ENCODE data around the gene C1GALT1C1L. TPM values are rescaled to one million over a fixed set of nuclear protein-coding genes. Genes with fewer than 3 reads are reported as not detected.
"Not testable (repeated sequence)": the region's sequence is repeated elsewhere in the genome, so short reads cannot be mapped to it uniquely, and the experiment has no call there.

C1GALT1C1L gene
- total and polyA plus RNA-seq, 9 donors = 0.64 to 1.6 (median 1.2) TPM; not detected in 2

DNA sequence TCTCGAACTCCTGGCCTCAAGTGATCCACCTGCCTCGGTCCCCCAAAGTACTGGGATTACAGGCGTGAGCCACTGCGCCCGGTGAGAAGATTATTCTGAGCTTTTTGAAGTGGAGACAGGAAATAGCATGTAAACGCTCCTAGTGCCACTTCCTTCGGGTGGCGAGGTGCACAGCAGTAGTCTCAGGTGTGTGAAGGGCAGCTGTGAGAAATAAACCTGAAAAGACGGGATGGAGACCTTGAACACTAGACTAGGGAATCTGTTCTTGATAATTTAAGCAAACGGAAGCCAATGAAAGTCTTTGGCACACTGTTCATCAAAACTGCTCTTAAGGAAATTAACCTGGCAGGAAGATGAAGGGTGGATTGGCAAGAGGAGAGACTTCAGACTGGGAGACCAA, 39.6 kb downstream of the C1GALT1C1L start:
- Histone ChIP-seq H3K36me3 (no peaks in the 10 kb centered on the region), H3K9me3 (no peaks in the 10 kb centered on the region), H3K27me3 (no peaks in the 10 kb centered on the region), H3K4me3 (peak overlapping the region; percentile 99), H3K27ac (peak overlapping the region in 1 of 2 donors; percentile 72), H3K4me1 (ENCODE audit: insufficient read depth) (no peaks in the 10 kb centered on the region)
- DNase-seq = peak in 1 of 5 donors; percentile 31
- 10 to 28% (median 16%) methylated on average over 10 of the region's 10 CpGs for WGBS, 3 donors
- intact Hi-C loops (cut with DNase I) = no loop called here
- TF ChIP-seq POLR2A (IDR thresholded peaks at IDR 0.05) = no peak
- no peak for TF ChIP-seq EP300 (IDR thresholded peaks at IDR 0.05)
- TF ChIP-seq, protein P1, sequence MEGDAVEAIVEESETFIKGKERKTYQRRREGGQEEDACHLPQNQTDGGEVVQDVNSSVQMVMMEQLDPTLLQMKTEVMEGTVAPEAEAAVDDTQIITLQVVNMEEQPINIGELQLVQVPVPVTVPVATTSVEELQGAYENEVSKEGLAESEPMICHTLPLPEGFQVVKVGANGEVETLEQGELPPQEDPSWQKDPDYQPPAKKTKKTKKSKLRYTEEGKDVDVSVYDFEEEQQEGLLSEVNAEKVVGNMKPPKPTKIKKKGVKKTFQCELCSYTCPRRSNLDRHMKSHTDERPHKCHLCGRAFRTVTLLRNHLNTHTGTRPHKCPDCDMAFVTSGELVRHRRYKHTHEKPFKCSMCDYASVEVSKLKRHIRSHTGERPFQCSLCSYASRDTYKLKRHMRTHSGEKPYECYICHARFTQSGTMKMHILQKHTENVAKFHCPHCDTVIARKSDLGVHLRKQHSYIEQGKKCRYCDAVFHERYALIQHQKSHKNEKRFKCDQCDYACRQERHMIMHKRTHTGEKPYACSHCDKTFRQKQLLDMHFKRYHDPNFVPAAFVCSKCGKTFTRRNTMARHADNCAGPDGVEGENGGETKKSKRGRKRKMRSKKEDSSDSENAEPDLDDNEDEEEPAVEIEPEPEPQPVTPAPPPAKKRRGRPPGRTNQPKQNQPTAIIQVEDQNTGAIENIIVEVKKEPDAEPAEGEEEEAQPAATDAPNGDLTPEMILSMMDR (IDR thresholded peaks at IDR 0.05) = no peak

DNA sequence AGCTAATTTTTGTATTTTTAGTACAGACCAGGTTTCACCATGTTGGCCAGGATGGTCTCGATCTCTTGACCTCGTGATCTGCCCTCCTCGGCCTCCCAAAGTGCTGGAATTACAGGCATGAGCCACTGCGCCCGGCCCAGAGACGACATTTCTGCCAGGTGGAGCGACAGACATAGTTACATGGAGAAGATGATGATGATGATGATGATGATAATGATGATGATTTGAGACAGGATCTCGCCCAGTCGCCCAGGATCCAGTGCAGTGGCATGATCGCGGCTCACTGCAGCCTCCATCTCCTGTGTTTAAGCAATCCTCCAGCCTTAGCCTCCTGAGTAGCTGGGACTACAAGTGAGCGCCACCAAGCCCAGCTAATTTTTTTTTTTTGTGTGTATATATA, 40.1 kb downstream of the C1GALT1C1L start:
- H3K27ac ChIP-seq; H3K36me3 ChIP-seq; H3K9me3 ChIP-seq; H3K4me1 ChIP-seq (ENCODE audit: insufficient read depth); H3K4me3 ChIP-seq; H3K27me3 ChIP-seq; intact Hi-C loops (cut with DNase I): not testable (repeated sequence)
- 90 to 92% (median 92%) methylated on average over 12 of the region's 12 CpGs for WGBS, 3 donors
- DNase-seq = peak in 2 of 5 donors; percentile 33 to 44

DNA sequence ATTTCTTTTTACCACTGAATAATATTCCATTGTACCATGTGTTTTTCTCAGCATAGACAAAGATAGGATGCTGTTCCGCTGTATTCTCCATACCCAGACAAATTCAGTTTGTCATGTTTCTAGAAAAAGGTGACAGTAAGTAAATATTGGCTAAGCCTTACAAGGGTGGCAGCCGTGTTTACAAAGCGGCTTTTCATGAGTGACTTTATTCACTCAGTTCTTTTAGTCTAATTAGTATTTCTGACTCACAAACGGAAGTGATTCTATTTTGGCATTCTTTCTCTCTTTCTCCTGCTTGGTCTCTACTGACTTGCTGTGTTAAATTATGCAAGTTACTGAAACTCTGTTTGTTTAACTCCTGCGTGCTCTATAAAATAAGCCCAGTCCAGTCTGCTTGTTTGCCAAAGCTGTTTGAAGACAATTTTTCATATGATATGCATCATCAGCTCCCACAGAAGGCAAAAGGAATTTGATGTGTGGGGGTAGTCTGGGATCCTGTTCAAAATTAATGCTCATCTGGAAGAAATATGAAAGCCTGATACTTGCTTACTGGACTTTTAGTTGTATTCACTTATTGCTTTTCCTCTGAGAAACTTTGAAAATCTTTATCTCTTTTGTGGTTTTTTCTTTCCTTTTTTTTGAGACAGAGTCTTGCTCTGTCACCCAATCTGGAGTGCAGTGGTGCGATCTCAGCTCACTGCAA, 41.5 kb downstream of the C1GALT1C1L start:
- WGBS, 3 donors = 9 to 16% (median 10%) methylated on average over 6 of the region's 6 CpGs
- H3K4me1 ChIP-seq (ENCODE audit: insufficient read depth) = no peaks in the 10 kb centered on the region
- TF ChIP-seq, protein P1 (IDR thresholded peaks at IDR 0.05) = no peak
- TF ChIP-seq EP300 (IDR thresholded peaks at IDR 0.05) = no peak
- TF ChIP-seq POLR2A (IDR thresholded peaks at IDR 0.05) = no peak
- no peak overlapping the region for H3K27ac ChIP-seq
- H3K27me3 ChIP-seq = no peaks in the 10 kb centered on the region
- DNase-seq = no peak
- H3K9me3 ChIP-seq = no peaks in the 10 kb centered on the region
- intact Hi-C loops (cut with DNase I) = no loop called here
- H3K36me3 ChIP-seq = no peaks in the 10 kb centered on the region
- no peak overlapping the region for H3K4me3 ChIP-seq

DNA sequence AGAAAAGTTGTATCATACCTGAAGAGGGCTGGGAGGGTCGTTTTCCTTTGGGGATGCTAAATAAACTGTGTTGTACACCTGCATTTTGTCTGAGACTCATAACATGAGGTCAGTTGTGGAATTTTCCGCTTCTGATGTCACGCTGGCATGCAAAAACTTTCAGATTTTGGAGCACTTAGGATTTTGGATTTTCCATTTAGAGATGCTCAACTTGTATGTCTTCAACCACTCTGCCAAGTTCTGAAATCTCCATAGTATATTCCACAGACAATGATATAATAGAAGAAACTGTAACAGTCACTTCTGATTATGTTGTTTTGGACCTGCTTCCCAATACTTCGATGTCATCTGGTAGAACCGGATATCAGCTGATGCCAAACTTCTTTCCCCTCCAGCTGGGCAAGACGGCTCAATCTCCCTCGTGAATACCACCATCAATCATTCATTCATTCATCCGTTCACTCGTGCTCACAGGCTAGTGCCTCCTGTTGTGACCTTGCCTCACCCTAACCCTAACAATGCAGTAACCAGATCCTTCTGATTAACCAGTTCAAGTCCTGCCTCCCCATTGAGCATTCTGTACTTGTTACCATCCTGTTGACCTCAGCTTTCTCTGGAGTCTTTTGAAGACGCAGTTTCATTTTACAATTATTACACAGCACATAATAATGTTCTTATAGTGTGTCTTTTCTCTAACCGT, 44.5 kb downstream of the C1GALT1C1L start:
- Histone ChIP-seq H3K4me3 (no peak overlapping the region), H3K9me3 (no peaks in the 10 kb centered on the region), H3K27ac (no peak overlapping the region), H3K36me3 (no peaks in the 10 kb centered on the region), H3K4me1 (ENCODE audit: insufficient read depth) (no peaks in the 10 kb centered on the region), H3K27me3 (no peaks in the 10 kb centered on the region)
- no peak for DNase-seq
- intact Hi-C loops (cut with DNase I) = no loop called here
- 79 to 82% (median 81%) methylated on average over 11 of the region's 11 CpGs for WGBS, 3 donors
- no peak for TF ChIP-seq EP300 (IDR thresholded peaks at IDR 0.05)

Other genes with a start within 250 kb of the C1GALT1C1L start
- gene THADA, start 80.4 kb downstream of the C1GALT1C1L start, total RNA-seq = 10 to 100 TPM; 24.8 to 46.8 (median 31.6) TPM
- 10 to 100 TPM; 14.0 to 20.5 TPM for gene THADA, start 80.4 kb downstream of the C1GALT1C1L start, polyA plus RNA-seq
- gene PLEKHH2, start 39.2 kb downstream of the C1GALT1C1L start, total RNA-seq = 10 to 100 TPM; 26.4 to 66.5 (median 39.5) TPM
- gene PLEKHH2, start 39.2 kb downstream of the C1GALT1C1L start, polyA plus RNA-seq = 10 to 100 TPM; 15.8 to 25.9 TPM
- 10 to 100 TPM; 18.1 to 54.3 (median 31.6) TPM for gene DYNC2LI1, start 97.6 kb upstream of the C1GALT1C1L start, total RNA-seq
- 10 to 100 TPM; 30.5 to 33.7 TPM for gene DYNC2LI1, start 97.6 kb upstream of the C1GALT1C1L start, polyA plus RNA-seq
- gene ABCG5, start 162.4 kb upstream of the C1GALT1C1L start, total RNA-seq = under 1 TPM in 1 of 7 donors, not detected in 6; 0.10 TPM
- not detected for gene ABCG5, start 162.4 kb upstream of the C1GALT1C1L start, polyA plus RNA-seq
- gene ABCG8, start 162.5 kb upstream of the C1GALT1C1L start, total RNA-seq = under 1 TPM in 2 of 7 donors, not detected in 5; 0.05 to 0.08 TPM
- gene ABCG8, start 162.5 kb upstream of the C1GALT1C1L start, polyA plus RNA-seq = under 1 TPM in 1 of 2 donors, not detected in 1; 0.02 TPM